Panc1 (cell line): ENCODE results near the gene SLC3A2. TPM values are rescaled to one million over a fixed set of nuclear protein-coding genes. Genes with fewer than 3 reads are reported as not detected.

Experiments used
- ATAC-seq: fragments of 200-7000 bp; cut with Tn5 transposase; 2 replicates; pipeline ENCODE4 v1.9.1; 2020; ENCODE audit warnings: mild to moderate bottlenecking, moderate library complexity
- BruUV-seq: library from RNA; stranded (reverse); fragments of 400-500 nt; replicated peaks from 2 replicates; lab custom pipeline; 2021; lab: Mats Ljungman, UMichigan
- CTCF ChIA-PET: fragments of 300-600 bp; sonication (Branson Sonifier 250); formaldehyde crosslinking; loops from one replicate; lab custom pipeline; 2022; ENCODE audit warnings: antibody characterized with exemption; lab: Charles Lee
- POLR2A ChIA-PET: fragments of 300-600 bp; sonication (Branson Sonifier 250); formaldehyde crosslinking; loops from one replicate; lab custom pipeline; 2022; ENCODE audit warnings: antibody characterized with exemption; lab: Charles Lee
- DNase-seq: peaks from one replicate; pipeline ENCODE4 v3.0.0-alpha.2; 2010; ENCODE audit warnings: low read depth, low spot score
- H3K27ac ChIP-seq: 2 replicates; pipeline ENCODE4 v1.5.1; 2011; ENCODE audit warnings: mild to moderate bottlenecking, low read length, inconsistent platforms
- H3K27me3 ChIP-seq: fragments of 200-500 bp; sonication (Bioruptor generic); 2 replicates; pipeline ENCODE4 v1.6.0; 2014; ENCODE audit warnings: low read length, inconsistent platforms; ENCODE audit not compliant: control insufficient read depth, insufficient read depth
- H3K36me3 ChIP-seq: fragments of 200-500 bp; sonication (Bioruptor generic); 2 replicates; pipeline ENCODE4 v1.5.1; 2014; ENCODE audit warnings: inconsistent platforms, mild to moderate bottlenecking, low read length, moderate library complexity; ENCODE audit not compliant: control insufficient read depth, insufficient read depth
- H3K4me1 ChIP-seq: 2 replicates; pipeline ENCODE4 v1.5.1; 2011; ENCODE audit warnings: inconsistent platforms, mild to moderate bottlenecking, low read length, moderate library complexity; ENCODE audit not compliant: control insufficient read depth, insufficient read depth
- H3K4me3 ChIP-seq, 2 experiments: 2 replicates each; pipeline ENCODE4 v1.5.1; 2011 to 2012; ENCODE audit warnings: low read depth in 2 of 2, low read length in 2 of 2, mild to moderate bottlenecking in 2 of 2, inconsistent platforms in 1 of 2, moderate library complexity in 1 of 2
- H3K9me3 ChIP-seq: fragments of 200-500 bp; sonication (Bioruptor generic); 2 replicates; pipeline ENCODE4 v1.5.1; 2014; ENCODE audit warnings: low read depth, mild to moderate bottlenecking, inconsistent platforms, low read length, moderate library complexity; ENCODE audit not compliant: control insufficient read depth, insufficient read depth
- POLR2AphosphoS5 ChIP-seq: IDR thresholded peaks from 2 replicates; pipeline ENCODE4 v1.6.1; 2012; ENCODE audit warnings: mild to moderate bottlenecking, low read depth, low read length, moderate library complexity
- SIN3A ChIP-seq: IDR thresholded peaks from 2 replicates; pipeline ENCODE4 v1.6.1; 2012; ENCODE audit warnings: low read depth, mild to moderate bottlenecking, low read length, moderate library complexity, borderline replicate concordance; ENCODE audit not compliant: insufficient read depth
- TCF7L2 ChIP-seq: IDR thresholded peaks from 2 replicates; pipeline ENCODE4 v1.6.1; 2011; ENCODE audit warnings: mild to moderate bottlenecking, low read depth, low read length, inconsistent platforms
- in situ Hi-C: cut with HindIII; loops from 2 replicates; pipeline ENCODE4 v1.10.0; 2016; ENCODE audit warnings: low sequenced_read_pairs, low pct_unique_long_range_greater_than_20kb
- intact Hi-C: fragments of 100-400 bp; cut with micrococcal nuclease; formaldehyde crosslinking; loops from one replicate; pipeline ENCODE4 v1.10.0; 2022; ENCODE audit not compliant: unreplicated experiment
- total RNA-seq: library from RNA; stranded (reverse); gene quantifications from one replicate; pipeline ENCODE4 v1.2.1, GENCODE V29; 2021; ENCODE audit not compliant: unreplicated experiment
- TF ChIP-seq, protein P1 (sequence below): fragments of 450-650 bp; IDR thresholded peaks from 2 replicates; pipeline ENCODE4 v1.5.1; 2017; ENCODE audit warnings: mild to moderate bottlenecking
- TF ChIP-seq, protein P2 (sequence below), 2 experiments: IDR thresholded peaks; 2 replicates each; pipeline ENCODE4 v1.6.1; 2011 to 2012; ENCODE audit warnings: low read depth in 2 of 2, control low read depth in 1 of 2, low read length in 1 of 2, mild to moderate bottlenecking in 1 of 2, moderate library complexity in 1 of 2; ENCODE audit not compliant: insufficient read depth in 1 of 2

The SLC3A2 gene
- total RNA-seq, 1 experiment from 2014 or later: 184 TPM

DNA sequence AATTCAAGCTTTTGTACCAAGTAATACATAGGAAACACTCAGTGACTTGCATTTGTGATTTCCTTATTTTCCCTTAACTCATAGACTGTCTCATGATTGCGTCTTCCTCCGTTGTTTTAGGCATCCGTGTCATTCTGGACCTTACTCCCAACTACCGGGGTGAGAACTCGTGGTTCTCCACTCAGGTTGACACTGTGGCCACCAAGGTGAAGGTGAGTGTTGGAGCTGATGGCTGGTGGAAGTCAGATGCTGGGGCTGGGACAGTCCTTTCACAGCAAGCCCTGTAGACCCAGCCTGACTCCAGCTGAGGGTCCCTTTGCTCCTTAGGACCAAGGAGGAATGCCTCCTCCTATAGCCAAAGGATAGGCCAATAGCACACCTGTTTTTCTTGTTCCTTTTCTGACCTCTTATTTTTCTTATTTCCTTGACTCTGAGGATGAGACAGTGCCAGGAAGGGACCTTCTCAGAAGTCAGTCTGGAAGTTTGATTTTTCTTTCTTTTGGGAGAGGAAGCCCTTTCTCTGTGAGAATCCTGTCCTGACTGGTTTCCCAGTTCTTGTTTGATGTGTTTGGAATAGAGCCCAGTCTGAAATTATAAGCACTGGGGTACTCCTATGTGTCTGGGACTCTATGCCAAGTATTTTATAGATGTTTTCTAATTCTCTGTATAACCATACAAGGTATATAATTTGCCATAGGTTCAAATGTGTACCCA lies 2.2 kb downstream of the SLC3A2 start:
- BruUV-seq: no TSS peak
- DNase-seq (no peak), ATAC-seq (no peak)
- ChIA-PET CTCF (interaction anchor here (0.7 kb wide), 1 partner anchor 93 kb away, joined by 5 read pairs; no protein-coding TSS in a partner anchor), POLR2A (interaction anchor here (2.0 kb wide), 1 partner anchor 42 kb away, joined by 8 read pairs; no protein-coding TSS in a partner anchor)
- no peak for TF ChIP-seq SIN3A
- TF ChIP-seq, protein P1, sequence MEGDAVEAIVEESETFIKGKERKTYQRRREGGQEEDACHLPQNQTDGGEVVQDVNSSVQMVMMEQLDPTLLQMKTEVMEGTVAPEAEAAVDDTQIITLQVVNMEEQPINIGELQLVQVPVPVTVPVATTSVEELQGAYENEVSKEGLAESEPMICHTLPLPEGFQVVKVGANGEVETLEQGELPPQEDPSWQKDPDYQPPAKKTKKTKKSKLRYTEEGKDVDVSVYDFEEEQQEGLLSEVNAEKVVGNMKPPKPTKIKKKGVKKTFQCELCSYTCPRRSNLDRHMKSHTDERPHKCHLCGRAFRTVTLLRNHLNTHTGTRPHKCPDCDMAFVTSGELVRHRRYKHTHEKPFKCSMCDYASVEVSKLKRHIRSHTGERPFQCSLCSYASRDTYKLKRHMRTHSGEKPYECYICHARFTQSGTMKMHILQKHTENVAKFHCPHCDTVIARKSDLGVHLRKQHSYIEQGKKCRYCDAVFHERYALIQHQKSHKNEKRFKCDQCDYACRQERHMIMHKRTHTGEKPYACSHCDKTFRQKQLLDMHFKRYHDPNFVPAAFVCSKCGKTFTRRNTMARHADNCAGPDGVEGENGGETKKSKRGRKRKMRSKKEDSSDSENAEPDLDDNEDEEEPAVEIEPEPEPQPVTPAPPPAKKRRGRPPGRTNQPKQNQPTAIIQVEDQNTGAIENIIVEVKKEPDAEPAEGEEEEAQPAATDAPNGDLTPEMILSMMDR: no peak
- Histone ChIP-seq H3K9me3 (no peaks in the 10 kb centered on the region), H3K4me3 (peak overlapping the region; percentile 76 to 86), H3K27me3 (no peaks in the 10 kb centered on the region), H3K4me1 (peaks cover 40% of the 10 kb centered on the region), H3K36me3 (peaks cover 37% of the 10 kb centered on the region), H3K27ac (peak overlapping the region; percentile 99)
- intact Hi-C loops (no loop called here), in situ Hi-C loops (no loop called here)

DNA sequence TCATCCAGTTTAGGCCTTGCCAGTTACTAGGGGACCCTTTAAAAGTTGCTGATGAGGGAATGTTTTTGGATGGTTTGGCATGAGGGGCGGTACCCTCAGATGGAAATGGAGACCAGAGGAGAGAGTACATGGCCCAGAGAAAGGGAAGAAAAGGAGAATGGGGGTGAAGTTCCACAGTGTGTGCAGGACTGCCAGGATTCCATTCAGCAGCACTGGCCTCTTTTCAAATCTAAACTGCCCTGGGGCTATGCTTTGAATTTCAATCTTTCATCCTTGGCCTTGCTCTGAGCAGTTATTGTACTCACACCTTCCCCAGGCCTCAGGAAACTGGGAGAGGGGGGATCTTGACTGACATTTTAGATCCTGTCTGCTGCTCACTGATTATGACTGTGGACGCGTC lies 3.0 kb downstream of the SLC3A2 start:
- ChIA-PET CTCF (interaction anchor here (0.7 kb wide), 1 partner anchor 92 kb away, joined by 5 read pairs; no protein-coding TSS in a partner anchor), POLR2A (interaction anchor here (0.6 kb wide), 1 partner anchor 18 kb away, joined by 7 read pairs; no protein-coding TSS in a partner anchor)
- Histone ChIP-seq H3K4me1 (peaks cover 47% of the 10 kb centered on the region), H3K27ac (peak overlapping the region; percentile 99), H3K9me3 (no peaks in the 10 kb centered on the region), H3K27me3 (no peaks in the 10 kb centered on the region), H3K4me3 (peak overlapping the region; percentile 76 to 86), H3K36me3 (peaks cover 37% of the 10 kb centered on the region)
- TF ChIP-seq TCF7L2 (no peak), POLR2AphosphoS5 (no peak), SIN3A (no peak)
- TF ChIP-seq, protein P2, sequence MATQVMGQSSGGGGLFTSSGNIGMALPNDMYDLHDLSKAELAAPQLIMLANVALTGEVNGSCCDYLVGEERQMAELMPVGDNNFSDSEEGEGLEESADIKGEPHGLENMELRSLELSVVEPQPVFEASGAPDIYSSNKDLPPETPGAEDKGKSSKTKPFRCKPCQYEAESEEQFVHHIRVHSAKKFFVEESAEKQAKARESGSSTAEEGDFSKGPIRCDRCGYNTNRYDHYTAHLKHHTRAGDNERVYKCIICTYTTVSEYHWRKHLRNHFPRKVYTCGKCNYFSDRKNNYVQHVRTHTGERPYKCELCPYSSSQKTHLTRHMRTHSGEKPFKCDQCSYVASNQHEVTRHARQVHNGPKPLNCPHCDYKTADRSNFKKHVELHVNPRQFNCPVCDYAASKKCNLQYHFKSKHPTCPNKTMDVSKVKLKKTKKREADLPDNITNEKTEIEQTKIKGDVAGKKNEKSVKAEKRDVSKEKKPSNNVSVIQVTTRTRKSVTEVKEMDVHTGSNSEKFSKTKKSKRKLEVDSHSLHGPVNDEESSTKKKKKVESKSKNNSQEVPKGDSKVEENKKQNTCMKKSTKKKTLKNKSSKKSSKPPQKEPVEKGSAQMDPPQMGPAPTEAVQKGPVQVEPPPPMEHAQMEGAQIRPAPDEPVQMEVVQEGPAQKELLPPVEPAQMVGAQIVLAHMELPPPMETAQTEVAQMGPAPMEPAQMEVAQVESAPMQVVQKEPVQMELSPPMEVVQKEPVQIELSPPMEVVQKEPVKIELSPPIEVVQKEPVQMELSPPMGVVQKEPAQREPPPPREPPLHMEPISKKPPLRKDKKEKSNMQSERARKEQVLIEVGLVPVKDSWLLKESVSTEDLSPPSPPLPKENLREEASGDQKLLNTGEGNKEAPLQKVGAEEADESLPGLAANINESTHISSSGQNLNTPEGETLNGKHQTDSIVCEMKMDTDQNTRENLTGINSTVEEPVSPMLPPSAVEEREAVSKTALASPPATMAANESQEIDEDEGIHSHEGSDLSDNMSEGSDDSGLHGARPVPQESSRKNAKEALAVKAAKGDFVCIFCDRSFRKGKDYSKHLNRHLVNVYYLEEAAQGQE (IDR thresholded peaks at IDR 0.05; ENCODE audit: insufficient read depth in 1 of 2, low read depth in 2 of 2, low read length in 1 of 2): no peak
- TF ChIP-seq, protein P1: no peak
- ATAC-seq (no peak), DNase-seq (no peak)
- in situ Hi-C loops (no loop called here), intact Hi-C loops (no loop called here)
- no TSS peak for BruUV-seq
